Uterus (tissue), 4 donors: Measurements from ENCODE around the gene DUS2. TPM values are rescaled to one million over a fixed set of nuclear protein-coding genes. Genes with fewer than 3 reads are reported as not detected.
A peak's percentile ranks its signal among the peaks of the same experiment; 100 is the strongest.

Source experiments
- DNase-seq, 2 donors: peaks; one replicate each; pipeline ENCODE4 v3.0.0-alpha.2; 2019 to 2020
- H3K27ac ChIP-seq, 2 donors: fragments of 200-600 bp; sonication (generic); 1 replicate in 1 of 2; 2 replicates in 1 of 2; pipeline ENCODE4 v1.5.1; 2016 to 2018
- H3K27me3 ChIP-seq, 2 donors: fragments of 200-600 bp; sonication (generic); one replicate each; pipeline ENCODE4 v1.5.1; 2018 to 2019; ENCODE audit warnings: control low read depth in 1 of 2
- H3K36me3 ChIP-seq, 2 donors: fragments of 200-600 bp; sonication (generic); one replicate each; pipeline ENCODE4 v1.5.1; 2019; ENCODE audit warnings: control low read depth in 1 of 2
- H3K4me1 ChIP-seq, 2 donors: fragments of 200-600 bp; sonication (generic); one replicate each; pipeline ENCODE4 v1.5.1; 2018 to 2019; ENCODE audit warnings: control low read depth in 1 of 2
- H3K4me3 ChIP-seq, 2 donors: fragments of 200-600 bp; sonication (generic); 1 replicate in 1 of 2; 2 replicates in 1 of 2; pipeline ENCODE4 v1.5.1; 2018 to 2019; ENCODE audit warnings: mild to moderate bottlenecking in 1 of 2
- H3K9me3 ChIP-seq, 2 donors: fragments of 200-600 bp; sonication (generic); one replicate each; pipeline ENCODE4 v1.5.1; 2019; ENCODE audit warnings: control low read depth in 1 of 2
- CTCF ChIP-seq, 4 experiments: fragments of 200-600 bp in 2 of 4; fragments of 450-650 bp in 2 of 4; sonication (generic) in 2 of 4; IDR thresholded peaks; one replicate each; pipeline ENCODE4 v1.5.1; 2016 to 2019; ENCODE audit warnings: antibody characterized with exemption in 4 of 4, mild to moderate bottlenecking in 2 of 4, moderate library complexity in 1 of 4
- POLR2A ChIP-seq, 2 donors: fragments of 450-650 bp; IDR thresholded peaks; one replicate each; pipeline ENCODE4 v1.6.1; 2016; ENCODE audit warnings: antibody characterized with exemption in 2 of 2, mild to moderate bottlenecking in 1 of 2, moderate library complexity in 1 of 2
- intact Hi-C: fragments of 100-400 bp; cut with DNase I; formaldehyde crosslinking; loops from one replicate; pipeline ENCODE4 v1.15.1; 2023; ENCODE audit warnings: low total_unique reads
- total RNA-seq, 4 donors: library from RNA; depleted of rRNA in 3 of 4; stranded (reverse); fragments of >200 nt in 3 of 4; gene quantifications; one replicate each; pipeline versions ENCODE4 v1.1.0 to v1.2.4, GENCODE V29; 2014 to 2023
- donor health status: DM: yes; HTN: yes; CAD: no.

Gene DUS2
- total RNA-seq, 4 donors from 2014 or later = 2.0 to 18.4 (median 5.6) TPM

GRCh38 chr16:68076560-68076959, 53.5 kb downstream of the DUS2 start:
- DNase-seq = no peak
- Histone ChIP-seq H3K9me3 (no peaks in the 10 kb centered on the region), H3K4me1 (peaks cover 8 to 11% of the 10 kb centered on the region in 2 donors), H3K4me3 (no peak overlapping the region), H3K27me3 (no peaks in the 10 kb centered on the region), H3K36me3 (no peaks in the 10 kb centered on the region), H3K27ac (no peak overlapping the region)
- intact Hi-C loops = no loop called here
- TF ChIP-seq CTCF (IDR thresholded peaks at IDR 0.05) (no peak), POLR2A (IDR thresholded peaks at IDR 0.05) (no peak)

- intact Hi-C loops = no loop called here
- no peak for DNase-seq
- Histone ChIP-seq H3K36me3 (no peaks in the 10 kb centered on the region), H3K9me3 (no peaks in the 10 kb centered on the region), H3K27me3 (no peaks in the 10 kb centered on the region), H3K4me1 (peaks cover 8 to 11% of the 10 kb centered on the region in 2 donors), H3K4me3 (no peak overlapping the region), H3K27ac (no peak overlapping the region)
- TF ChIP-seq CTCF (IDR thresholded peaks at IDR 0.05) = no peak
- no peak for TF ChIP-seq POLR2A (IDR thresholded peaks at IDR 0.05)
Observed at GRCh38 chr16:68077866-68078700, 55.0 kb downstream of the DUS2 start.

- no peaks in the 10 kb centered on the region for H3K36me3 ChIP-seq
- no peaks in the 10 kb centered on the region for H3K27me3 ChIP-seq
- H3K9me3 ChIP-seq = no peaks in the 10 kb centered on the region
- intact Hi-C loops = no loop called here
- TF ChIP-seq POLR2A (IDR thresholded peaks at IDR 0.05) (no peak), CTCF (IDR thresholded peaks at IDR 0.05) (no peak)
- peak overlapping the region; percentile 74 to 83 for H3K27ac ChIP-seq
- no peak overlapping the region for H3K4me3 ChIP-seq
- peaks cover 8 to 11% of the 10 kb centered on the region in 2 donors for H3K4me1 ChIP-seq
- DNase-seq = no peak
Observed at GRCh38 chr16:68078701-68079375, 55.8 kb downstream of the DUS2 start.

DNA sequence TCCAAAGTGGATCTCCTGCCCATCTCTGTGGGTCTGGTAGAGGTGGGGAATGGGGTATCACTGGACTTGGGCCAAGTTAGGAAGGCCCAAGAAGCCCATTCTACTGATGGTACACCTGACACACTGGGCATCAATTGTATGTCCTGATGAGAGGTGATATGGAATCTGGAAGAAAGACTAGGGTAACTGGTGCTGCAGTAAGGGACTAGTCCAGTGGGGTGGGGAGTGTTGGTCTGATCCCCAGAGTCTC, 56.2 kb downstream of the DUS2 start:
- Histone ChIP-seq H3K4me3 (no peak overlapping the region), H3K36me3 (no peaks in the 10 kb centered on the region), H3K4me1 (peaks cover 8 to 16% of the 10 kb centered on the region in 2 donors), H3K27ac (peak overlapping the region; percentile 74 to 83), H3K9me3 (no peaks in the 10 kb centered on the region), H3K27me3 (no peaks in the 10 kb centered on the region)
- no peak for TF ChIP-seq POLR2A (IDR thresholded peaks at IDR 0.05)
- no peak for TF ChIP-seq CTCF (IDR thresholded peaks at IDR 0.05)
- intact Hi-C loops = no loop called here
- no peak for DNase-seq

DNA sequence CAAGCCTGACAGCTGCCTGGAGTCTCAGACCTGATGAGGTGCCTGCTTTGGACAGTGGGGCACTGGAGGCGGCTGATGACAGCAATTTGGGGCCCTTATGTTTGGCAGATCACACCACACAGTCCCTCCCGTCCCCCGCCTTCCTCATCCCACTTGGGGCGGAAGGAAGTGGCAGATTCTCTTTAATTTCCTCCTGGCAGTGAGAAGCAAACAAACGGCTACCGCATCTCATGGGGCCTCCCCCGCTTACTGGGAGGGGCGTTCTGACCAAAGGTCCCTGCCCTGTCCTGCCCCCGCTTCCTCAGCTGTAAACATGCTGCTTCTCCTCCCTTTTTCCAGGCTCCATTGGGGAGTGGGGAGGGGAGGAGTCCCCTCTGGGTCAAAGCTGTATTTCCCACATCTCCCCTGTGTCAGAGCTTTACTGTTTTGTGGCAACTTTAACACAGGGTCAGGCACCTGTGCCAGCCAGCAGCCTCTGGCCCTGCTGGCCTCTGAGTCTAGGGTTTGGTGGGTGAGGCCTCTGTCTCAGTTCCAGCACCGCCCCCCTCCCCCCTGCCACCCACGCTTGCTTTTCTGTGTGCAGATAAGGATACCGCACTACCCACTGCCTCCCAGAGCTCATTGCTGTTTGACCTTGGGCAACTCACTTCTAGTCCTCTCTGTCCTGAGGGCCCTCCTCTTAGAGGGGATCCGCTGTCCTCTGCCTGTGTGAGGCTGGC, 56.7 kb downstream of the DUS2 start:
- Histone ChIP-seq H3K4me1 (peaks cover 8 to 17% of the 10 kb centered on the region in 2 donors), H3K9me3 (no peaks in the 10 kb centered on the region), H3K36me3 (no peaks in the 10 kb centered on the region), H3K4me3 (no peak overlapping the region), H3K27me3 (no peaks in the 10 kb centered on the region), H3K27ac (peak overlapping the region; percentile 74 to 83)
- TF ChIP-seq POLR2A (IDR thresholded peaks at IDR 0.05) = no peak
- no peak for TF ChIP-seq CTCF (IDR thresholded peaks at IDR 0.05)
- intact Hi-C loops = no loop called here
- DNase-seq = peak; percentile 71 to 79
